Stimulated activated CD8-positive, alpha-beta memory T cell treated with anti-CD3 and anti-CD28 coated beads, Interleukin-12 subunit alpha, Interleukin-12 subunit beta, amount 100 ng/mL, for 4 hours (primary cell): ENCODE measurements around the gene OSBPL3.
"Not testable (repeated sequence)": the region's sequence is repeated elsewhere in the genome, so short reads cannot be mapped to it uniquely, and the experiment has no call there.

Experiments
- DNase-seq: peaks from one replicate; pipeline ENCODE4 v3.0.0-alpha.2; 2020; ENCODE audit warnings: low read depth

OSBPL3 gene

DNA sequence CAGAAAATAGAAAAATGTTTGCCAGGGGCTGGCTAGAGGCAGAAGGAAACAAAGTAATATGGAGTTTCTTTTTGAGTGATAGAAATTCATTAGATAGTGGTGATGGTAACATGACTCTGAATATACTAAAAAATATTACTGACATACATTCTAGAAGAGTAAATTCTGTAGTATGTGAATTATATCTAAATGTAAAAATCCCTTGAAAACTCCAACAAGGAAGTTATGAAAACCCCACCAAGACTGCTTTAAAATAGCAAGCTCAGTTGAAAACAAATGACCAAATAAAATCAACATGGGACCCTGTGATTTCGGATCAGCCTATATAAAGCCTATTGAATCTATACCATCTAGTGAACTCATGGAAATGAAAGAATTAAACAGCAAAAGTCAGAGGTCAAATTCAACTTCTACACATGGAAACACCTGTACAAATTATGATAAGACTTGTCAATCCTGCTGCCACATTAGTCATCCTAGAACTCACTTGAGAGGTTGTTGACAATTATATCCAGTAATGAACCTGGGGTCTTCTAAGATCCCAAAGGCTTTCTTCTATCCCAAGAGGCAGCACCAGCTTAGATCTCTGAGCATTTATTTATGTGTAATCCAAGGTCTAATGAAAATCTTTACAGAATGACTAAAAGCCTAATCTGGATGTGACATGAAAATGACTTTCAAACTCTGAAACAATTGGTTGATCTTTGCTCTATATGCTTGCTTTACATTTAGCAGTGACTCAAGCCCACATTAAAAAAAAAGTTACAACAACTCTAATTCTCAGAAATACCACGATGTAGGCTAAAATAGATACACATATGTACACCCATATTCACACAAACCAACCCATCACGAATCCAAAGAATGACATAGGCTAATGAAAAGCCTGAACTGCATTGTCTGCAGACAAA is 59.3 kb downstream of the OSBPL3 start:
- DNase-seq: no peak

DNA sequence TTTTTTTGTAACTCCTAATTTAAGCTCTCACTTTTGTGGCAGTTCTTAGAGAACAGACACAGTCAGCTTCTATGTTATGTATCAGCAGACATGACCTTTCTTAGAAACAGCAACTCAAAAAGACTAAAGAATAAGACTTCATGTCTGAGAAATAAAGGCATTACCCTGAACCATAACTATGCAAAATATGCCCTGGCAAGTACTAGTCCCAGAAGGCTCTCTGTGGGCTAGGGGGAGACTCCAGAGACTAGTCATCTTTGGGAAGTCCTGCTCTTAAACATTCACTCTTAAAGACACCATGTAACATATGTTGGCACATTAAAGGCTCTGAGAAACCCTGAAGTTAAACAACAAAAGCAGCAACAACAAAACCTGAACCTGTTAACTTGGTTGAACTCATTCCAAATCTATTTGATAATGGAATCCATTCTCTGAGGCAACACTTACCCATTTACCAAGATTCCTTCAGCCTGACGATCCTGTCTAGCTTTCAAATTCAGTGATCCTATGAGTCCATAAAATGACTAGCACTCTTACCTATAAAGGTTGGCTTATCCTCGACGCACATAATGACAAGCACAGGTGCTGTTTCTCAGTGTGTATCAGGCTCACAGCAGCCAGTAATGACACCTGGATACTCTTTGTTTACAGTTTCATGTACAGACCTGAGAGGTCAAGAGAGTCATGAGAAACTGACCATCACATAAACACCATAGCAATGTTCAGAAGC is 62.3 kb downstream of the OSBPL3 start:
- no peak for DNase-seq

DNA sequence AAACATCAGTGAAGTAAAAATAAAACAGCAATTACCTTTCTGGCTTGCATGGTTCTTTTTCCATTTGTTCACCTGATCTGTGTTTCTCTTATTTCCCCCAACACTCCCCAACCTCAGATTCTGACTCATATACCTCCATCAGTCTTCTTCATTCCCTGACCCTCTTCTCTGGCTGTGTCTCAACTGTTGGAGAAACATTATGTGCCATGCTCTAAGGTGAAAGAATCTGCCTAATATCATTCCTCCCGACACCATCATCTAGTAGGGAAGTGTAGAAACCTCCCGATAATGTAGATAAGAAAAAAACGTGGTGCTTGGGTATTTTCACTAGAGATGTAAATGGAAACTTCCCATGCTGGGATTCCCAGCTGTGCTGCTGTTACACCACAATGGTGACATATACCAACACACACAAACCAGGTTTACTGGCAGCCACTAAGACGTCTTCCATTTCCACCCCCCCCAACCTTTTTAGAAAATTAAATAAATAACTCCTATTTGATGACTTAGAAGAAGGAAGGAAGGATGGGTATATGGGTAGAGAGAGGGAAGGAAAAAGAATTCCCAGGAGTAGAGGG is 63.4 kb downstream of the OSBPL3 start:
- no peak for DNase-seq

DNA sequence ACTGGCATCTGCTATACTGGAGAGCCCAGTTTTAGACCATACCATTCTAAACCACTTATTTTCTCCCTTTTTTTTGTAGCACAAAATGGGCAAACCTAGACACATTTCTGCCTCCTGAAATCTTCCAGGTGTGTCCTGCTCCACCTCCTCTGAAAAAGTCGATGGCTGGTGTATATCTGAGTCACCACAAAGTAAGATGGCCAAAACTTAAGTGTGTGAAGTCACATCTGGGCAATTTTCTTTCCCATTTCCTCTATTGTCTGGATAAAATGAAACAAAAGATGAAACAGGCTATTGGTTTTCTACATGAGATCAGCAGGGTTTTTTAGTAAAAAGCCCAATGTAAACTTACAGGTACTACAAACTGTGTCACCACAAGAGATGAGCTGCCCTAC is 65.5 kb downstream of the OSBPL3 start:
- no peak for DNase-seq

DNA sequence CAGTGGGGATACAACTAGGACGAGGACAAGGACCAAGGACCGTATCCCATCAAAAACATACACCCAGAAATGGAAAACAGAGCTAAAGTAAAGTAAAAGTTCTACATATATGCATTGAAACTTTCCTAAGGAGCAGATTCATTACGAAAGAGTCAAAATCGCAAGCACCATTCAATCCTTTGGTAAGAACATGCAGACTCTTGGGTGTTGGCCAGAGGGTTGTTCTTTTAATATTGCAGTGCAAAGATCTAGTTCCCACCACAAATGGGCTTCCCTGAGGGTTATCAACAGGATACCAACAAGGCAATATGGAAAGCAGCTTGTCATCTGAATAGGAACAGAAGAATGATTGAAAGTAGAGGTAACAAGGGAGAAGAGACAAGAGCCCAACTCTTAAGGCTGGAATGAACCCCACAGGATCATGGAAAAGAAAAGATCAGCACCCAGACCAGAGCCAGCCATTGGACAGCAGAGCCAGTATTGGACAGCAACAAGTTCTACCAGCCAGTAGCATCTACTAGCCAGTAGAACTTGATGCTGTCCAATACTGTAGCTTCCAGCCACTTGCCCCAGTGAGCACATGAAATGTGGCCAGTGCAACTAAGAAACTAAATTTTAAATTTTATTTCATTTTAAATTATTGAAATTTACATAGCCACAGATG is 66.0 kb downstream of the OSBPL3 start:
- DNase-seq: no peak

DNA sequence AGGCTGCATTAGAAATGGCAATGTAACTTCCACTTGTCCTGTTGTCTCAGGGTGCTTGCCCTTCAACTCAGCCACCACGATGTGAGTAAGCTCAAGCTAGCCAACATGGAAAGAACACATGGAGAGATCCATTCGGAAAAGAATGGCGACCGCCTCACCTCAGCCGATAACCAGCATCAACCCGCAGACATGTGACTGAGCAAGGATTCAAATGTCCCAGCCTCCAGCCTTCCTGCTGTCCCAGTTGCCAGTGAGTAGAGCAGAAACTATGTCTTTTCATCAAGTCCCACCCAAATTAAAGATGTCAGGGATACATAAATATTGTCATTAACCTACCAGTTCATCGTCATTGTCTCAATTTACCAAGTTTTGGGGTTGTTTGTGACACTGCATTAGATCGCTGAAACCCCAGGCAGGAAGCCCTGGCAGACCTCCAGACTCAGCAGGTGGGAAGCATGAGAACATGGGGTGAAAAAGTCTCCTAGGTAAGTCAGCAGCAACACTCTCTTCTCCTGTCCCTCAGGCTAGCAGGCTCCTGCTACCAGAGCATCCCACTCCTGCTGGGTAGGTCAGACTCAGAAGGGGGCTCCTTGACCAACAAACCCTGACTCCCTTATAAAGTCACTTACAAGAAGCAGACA is 67.0 kb downstream of the OSBPL3 start:
- no peak for DNase-seq

DNA sequence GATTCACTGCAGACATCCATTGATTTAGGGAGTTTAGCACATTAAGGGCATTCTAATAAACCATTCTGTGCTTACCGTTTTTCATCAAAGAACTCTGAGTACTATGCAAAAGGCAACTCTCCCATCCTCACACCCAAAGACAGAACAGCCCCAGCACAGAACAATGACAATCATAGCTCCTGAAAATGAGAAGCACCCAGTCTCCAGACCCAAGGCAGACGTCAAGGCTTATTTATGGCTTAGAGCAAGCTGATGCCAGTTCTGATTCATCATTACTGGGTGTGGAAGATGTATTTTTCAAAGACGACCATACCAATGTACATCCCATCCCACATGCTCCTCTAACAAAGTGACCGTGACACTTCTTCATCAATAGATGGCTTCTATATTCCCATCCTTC is 67.6 kb downstream of the OSBPL3 start:
- no peak for DNase-seq

DNA sequence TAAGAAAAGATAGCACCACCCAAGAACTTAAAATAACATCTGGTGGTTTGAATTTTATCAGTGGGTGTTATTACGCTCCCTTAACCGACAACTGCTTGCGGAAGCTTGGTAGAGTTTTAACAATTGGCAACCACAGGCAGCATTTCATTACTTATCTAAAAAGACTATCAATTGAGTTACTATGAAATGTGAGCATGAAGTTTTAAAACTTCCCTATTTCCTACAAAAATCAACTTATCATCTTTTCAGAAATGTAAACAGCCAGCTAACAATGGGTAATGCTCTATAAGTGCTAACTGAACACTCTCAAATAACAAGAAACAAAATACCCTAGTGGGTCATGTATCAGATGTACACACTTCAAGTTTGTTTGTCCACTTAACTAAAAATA is 68.8 kb downstream of the OSBPL3 start:
- no peak for DNase-seq

DNA sequence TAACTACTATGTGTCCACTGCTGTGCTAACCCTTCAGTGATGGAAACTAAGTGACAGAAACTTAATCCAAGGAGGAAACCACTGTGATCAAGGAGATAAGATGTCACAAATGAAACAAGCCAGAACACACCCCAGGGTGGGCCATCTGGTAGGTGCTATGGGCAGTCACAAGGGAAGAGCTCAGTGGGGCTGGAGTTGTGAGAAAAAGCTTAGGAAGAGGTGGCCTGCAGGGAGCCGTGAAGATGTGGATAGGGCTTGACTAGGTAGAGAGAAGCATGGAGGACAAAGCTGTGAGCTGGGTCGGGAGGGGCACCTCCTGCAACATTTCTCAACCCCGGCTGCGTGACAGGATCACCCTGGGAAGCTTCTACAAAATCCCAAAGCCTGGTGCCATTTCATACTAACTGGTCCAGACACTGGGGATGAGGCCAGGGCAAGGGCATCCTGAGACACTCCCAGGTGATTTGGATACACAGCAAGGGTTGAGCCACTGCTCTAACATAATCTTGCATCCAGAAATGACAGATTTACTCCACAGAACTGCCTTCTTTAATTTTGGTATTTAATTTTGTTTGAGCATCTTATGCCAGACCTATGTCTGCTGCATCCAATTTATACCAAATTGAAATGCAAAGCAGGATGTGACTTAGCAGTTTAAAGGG is 69.3 kb downstream of the OSBPL3 start:
- no peak for DNase-seq

DNA sequence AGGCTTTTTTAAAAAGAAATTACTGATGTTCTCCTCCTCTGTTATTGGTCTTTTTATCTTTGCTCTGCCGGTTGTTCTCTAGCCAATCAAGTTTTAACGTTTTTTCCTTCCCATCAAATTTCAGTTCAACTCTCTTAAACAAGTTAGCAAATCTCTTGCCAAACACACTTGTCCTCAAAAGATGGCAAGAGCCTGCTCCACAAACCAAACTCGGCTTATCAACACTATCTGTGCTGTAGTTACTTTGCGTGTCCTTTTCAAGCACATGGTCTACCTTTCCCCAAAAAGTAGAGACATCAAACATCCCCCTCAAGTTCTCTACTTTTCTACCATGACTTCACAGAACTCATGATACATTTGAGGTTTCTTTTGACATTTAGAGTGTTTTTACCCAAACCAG is 71.3 kb downstream of the OSBPL3 start:
- no peak for DNase-seq

DNA sequence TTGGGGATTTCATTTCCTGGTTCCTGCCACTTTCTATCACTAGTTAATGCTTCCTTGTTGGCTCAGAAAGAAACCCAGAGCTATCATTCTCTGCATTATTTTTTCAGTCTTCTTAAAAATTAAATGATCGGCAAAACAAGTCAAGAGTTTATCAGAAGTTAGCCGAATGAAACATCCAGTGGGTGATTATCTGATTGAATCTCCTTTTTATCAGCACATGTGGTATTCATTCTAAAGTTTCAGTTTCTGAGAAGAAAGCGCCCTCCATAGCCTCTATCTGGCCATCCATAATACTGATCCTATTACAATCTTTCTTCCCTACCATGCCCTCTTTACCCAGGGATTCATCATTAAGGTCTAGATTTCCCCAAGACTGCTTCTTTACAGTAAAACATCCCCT is 71.8 kb downstream of the OSBPL3 start:
- no peak for DNase-seq

DNA sequence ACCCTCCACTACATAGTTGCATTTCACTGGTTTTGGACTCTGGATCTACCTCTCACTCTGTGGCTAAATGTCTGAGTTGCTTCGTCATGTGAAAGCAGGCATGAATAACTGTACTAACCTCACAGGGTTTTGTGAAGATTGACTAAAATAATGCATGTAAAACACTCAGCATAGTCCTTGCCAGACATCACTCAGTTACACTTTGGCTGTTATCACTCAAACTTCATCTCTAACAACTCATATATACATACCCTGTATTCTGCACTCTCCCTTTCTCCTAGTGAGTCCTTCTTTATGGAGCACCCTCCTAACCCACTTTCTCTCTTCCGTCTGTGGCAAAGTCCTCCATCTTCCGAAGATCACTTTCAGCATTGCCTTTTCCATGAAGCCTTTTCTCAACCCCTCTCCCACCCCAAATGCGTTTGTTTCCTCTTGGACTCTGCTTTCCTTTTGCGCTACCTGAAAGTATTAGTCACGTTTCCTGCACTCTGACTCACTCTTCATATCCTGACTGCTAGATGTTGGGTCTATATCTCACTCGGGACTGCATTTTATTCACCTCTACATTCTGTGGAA is 72.6 kb downstream of the OSBPL3 start:
- no peak for DNase-seq

DNA sequence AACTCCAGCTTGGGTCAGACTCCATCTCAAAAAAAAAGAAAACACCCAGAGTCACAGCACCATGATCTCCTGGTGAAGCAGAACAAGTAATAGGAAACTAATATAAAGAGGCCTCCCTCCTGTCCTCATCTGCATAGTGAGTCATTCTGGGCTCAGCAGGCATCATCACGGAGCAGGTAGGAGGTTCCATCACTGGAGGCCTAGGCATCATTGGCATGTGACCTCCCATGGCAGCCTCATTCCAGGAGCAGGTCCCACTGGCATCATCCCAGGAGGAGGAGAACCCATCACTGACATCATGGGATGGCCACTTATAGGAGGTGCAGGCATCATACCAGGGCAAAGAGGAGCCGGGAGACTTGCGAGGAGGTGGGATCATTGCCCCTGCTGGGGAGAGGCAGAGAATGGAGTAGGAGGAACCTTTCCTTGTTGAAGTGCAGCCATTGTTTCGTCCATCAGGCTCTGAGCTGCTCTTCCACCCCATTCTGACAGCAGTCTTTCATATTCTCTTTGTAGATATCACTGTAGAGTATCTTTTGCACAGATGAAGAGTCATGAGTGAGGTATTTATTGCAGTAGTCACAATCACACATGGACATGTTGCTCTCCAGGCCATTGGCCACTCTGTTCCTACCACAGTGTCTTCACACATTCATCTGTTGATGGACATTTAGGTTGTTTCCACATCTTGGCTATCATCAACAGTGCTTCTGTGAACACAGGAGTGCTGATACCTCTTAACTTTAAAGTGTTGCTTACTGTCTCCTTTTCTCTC is 73.8 kb downstream of the OSBPL3 start:
- no peak for DNase-seq

DNA sequence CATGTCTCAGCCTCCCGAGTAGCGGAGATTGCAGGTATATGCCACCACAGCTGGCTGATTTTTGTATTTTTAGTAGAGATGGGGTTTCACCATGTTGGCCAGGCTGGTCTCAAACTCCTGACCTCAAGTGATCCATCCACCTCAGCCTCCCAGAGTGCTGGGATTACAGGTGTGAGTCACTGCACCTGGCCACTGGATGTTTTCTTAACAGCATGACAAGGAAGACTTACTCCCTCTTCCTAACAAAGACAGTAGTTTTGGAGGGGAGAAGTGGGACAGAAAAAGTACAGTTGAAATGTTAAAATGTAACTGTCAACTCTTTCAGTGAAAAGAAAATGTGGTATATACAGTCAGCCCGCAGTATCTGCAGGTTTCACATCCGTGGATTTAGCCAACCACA is 76.0 kb downstream of the OSBPL3 start:
- DNase-seq: not testable (repeated sequence)

DNA sequence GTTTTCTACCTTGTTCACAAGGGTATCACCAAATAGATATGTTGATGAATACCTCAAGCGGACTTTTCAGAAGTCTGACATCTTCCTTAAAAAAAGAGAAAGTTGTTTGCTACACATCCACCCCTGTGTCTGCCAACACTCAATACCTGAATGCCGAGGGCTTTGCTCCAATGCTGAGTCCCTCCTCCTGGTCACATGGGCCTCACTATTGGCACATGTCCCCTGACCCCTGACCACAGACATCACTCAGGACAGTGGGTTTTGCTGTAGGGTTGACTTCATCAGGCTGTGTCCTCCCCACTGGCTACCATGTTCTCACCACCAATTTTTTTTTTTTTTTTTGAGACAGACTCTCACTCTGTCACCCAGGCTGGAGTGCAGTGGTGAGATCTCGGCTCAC is 76.4 kb downstream of the OSBPL3 start:
- DNase-seq: no peak

DNA sequence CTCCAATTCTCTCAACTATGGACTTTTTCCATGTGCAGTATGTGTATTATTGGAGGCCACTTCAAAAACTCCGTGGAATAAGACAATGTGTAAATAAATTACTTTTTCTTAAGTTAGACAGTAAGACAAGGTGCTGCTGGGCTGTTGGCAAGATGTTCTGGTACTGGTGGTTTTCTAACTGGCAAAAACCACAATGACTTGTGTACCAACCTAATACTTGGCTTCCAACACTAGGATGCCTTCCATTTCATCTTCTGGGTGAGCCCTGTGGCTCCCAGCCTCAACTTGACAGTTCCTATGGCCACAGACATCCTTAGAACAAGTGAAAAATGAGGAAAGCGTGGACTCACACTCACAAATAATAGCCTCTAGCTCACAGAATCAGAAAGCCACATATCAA is 77.0 kb downstream of the OSBPL3 start:
- no peak for DNase-seq

DNA sequence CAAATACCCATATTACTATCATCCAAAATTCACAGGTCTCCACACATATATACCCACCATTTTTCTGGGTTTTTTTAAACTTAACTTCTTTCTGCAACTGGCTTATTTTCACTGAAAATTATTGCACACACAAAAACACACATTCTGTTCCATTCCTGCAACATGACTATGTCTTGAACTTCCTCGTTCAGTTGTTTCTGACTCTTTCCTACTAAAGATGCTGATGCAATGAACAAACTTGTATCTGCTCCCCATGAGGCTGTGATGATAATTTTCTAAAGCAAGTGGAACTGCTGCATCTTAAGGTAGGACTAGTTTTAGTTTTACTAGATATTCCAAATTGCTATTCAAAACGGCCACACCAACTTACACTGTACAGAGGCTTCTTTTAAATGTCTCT is 77.7 kb downstream of the OSBPL3 start:
- no peak for DNase-seq

DNA sequence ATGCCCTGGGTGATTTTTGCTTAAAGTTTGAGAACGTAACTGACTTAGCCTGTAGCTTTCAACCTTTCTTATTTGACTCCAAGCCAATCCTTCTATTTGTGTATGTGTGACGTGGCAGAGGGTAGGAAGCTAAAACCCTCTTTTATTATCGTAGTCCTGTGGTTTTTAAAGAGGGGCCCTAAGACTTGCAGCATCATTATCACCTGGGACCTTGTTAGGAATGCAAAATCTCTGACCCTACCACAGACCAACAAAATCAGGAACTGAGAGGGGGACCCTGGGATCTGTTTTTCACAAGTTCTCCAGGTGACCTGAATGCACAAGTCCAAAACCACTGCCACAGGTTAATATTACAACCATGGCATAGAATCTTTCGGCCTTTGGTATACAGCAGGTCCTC is 80.1 kb downstream of the OSBPL3 start:
- no peak for DNase-seq

DNA sequence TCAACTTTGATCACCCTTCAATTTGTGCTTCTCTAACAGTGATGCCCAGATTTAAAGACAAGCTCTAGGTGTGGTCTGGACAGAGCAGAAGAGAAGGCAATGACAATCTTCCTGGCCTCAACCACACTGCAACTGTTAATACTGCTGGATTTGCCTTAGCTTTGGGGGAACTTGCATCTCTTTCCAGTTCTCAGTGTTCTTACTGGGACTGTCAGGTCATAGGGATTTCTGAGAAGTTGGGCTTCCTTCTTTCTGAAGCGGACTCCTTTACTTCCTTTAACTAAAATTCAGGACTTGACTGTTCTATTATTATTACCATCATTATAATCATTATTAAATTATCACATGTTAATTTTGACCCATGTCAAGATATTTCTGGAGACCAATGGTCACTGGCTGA is 80.8 kb downstream of the OSBPL3 start:
- DNase-seq: no peak

DNA sequence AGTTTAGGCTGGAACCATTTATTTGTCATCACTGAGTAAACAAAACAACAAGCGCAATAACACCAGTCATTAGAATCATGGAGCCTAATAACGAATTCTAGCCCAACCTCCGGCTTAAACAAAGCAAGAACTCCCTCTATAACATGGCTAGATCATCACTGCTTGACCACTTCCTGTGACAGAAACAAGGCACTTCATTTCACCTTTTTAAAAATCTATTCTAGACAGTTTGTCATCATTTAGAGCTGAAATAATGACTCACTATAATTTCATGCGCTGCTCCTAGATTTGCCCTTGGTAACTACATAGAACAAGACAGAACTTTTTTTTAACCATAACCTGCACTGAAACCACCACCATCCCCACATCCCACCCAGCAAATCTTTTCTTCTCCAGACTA is 81.3 kb downstream of the OSBPL3 start:
- no peak for DNase-seq
